GM18505 (cell line): ENCODE data around the gene HELZ2.

ENCODE experiments used
- ATAC-seq: cut with Tn5 transposase; IDR thresholded peaks from one replicate; pipeline ENCODE4 v1.9.1; 2021; ENCODE audit not compliant: unreplicated experiment
- POLR2A ChIP-seq: IDR thresholded peaks from 4 replicates; pipeline ENCODE4 v1.6.1; 2011; ENCODE audit warnings: borderline replicate concordance; ENCODE audit not compliant: insufficient read depth, insufficient read length; ENCODE audit errors: extremely low read depth

The HELZ2 gene

DNA sequence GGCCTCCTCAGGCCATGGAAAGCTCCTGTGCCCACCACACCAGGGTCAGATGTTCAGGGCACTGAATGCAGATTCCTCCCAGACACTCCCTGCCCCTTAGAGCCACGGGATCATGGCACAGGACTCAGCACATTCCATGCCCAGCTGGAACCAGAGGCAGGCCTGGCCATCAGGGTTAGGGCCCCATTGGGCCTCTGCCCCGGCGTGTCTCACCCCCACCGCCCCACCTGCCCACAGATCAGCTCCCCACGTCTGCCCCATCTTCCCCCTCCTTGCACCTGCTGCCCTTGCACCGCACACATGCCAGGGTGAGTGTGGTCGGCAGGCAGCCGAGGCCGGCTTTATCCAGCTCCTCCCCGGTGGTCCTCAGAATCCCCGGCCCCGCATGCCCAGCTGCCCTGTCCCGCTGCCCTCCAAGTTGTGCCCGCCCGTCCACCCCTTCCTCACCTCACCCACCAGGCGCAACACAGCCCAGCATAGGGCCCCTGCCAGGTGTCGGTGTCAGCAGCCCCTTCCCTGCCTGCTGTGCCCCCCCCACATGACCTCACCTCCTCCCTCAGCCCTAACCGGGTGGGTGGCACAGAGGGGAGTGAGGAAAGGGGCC lies 24.3 kb downstream of the HELZ2 start:
- no peak for TF ChIP-seq POLR2A
- ATAC-seq, result no peak

- TF ChIP-seq POLR2A, result no peak
- ATAC-seq, result no peak
Measured at GRCh38 chr20:63549019-63549418, 25.0 kb downstream of the HELZ2 start.

DNA sequence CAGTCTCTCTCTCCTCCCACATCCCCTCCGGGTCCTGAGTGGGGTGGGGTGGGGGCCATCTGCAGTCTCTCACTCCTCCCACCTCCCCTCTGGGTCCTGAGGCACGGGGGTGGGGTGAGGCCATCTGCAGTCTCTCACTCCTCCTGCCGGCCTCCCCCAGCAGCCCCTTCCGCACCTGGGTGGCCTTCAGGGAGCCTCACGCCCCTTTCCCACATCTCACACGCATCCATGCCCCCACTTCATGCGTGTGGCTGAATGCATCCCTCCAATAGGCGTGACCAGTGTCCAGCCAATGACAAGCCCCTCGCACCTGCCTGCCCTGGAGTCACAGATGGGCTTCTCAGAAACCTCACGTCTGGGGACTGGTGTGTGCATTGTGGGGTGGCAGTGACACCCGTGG lies 25.5 kb downstream of the HELZ2 start:
- ATAC-seq, result no peak
- TF ChIP-seq POLR2A, result no peak

DNA sequence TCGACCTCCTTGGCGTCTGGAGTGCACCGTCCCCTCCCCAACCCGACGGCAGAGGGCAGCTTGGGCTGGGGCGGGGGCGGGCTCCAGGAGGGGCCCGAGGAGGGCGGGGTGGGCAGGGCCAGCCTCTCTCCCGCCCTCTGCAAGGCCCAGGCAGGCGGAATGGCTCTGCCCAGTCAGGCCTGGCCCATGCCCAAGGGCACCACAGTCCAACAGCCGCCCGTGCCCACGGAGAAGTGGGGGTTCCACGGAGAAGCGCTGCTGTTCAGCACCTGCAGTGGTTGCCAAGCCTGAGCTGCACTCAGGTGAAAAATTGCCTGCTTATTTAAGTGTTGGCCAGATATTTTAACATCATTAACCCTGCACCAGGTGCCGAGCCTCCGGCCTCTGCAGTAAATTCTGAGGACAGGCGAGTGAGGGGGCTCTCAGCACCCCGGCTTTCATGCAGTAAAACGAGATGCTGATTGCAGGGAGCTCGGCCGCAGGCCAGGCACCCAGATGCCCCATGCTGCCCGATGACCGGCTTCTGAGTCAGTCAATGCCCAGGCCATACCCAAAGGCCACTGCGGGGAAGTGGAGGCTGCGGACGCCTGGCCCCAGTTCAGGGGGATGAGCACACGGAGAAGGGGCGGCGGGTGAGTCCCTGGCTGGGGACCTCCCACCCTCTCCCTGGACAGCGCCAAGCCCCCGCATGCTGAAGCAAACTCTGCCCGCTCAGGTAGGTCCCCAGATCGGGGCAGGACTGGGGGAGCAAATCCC lies 26.1 kb downstream of the HELZ2 start, which contains the start of gene SRMS:
Gene SRMS (minus strand): TSS at position 25 of the 756 bp plus-strand sequence. CDS start 286 bp downstream, outside the sequence.
- no peak for TF ChIP-seq POLR2A
- no peak for ATAC-seq

DNA sequence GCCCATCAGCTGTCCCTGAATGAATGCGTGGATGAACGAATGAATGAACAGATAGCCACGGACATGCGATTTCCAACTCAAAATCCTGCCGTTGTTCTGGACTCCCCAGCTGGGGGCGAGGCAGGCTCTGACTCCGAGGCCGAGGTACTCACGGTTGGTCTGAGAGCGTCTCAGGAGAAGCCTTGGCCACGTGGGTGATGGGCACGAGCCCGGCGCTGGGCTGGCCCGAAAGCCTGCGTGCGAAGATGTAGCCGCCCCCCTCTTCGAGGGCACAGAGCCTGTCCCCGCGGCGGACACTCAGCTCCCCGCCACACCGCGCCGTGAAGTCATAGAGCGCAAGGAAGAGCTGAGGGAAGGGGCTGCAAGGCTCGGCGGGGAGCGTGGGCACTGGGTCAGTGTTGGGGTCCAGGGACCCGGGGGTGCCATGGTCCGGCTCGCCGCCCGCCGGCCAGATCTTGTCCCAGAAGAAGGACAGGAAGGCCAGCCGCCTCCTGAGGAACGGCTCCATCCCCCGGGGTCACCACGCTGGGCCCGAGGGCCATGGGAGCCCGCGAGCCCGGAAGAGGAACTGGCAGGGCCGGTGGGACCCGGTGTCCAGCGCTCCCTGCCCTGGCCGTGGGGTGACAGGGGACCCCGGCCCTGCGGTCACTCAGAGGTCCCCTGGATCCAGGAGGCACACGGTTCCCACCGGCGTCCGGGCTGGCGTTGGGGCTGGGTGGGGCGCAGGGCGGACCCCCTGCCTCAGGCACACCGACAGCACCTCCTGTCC lies 26.9 kb downstream of the HELZ2 start:
- no peak for ATAC-seq
- no peak for TF ChIP-seq POLR2A

GRCh38 chr20:63546256-63546955 lies 27.6 kb downstream of the HELZ2 start:
- ATAC-seq, result no peak
- TF ChIP-seq POLR2A, result no peak

GRCh38 chr20:63545814-63546213 lies 28.2 kb downstream of the HELZ2 start:
- no peak for TF ChIP-seq POLR2A
- ATAC-seq, result no peak

DNA sequence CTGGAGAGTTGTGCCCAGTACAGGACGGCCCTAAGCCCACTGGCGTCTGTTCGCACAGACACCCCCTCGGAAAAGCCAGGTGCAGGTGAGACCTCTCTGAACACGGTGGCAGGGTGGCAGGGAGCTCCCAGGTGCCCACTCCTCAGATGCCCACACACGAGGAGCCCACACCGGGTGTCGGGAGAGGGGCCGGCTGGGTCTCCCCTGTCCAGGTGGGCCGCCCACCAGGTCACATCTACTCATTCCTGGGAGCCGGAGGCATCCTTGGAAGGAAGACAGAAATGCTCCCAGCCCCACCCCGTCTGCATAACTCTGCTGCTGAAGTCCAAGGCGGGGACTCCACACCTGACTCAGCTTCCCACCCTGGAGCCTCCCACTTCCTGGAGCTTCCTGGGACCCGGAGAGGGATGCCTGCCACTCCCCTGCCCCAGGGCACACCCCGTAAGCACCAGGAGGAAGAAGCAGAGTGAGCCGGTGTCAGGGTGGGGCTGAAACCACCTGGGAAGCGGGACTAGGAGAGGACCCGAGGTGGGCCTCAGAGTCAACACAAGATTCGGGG lies 29.0 kb downstream of the HELZ2 start:
- ATAC-seq, result no peak
- TF ChIP-seq POLR2A, result no peak

GRCh38 chr20:63544241-63544957 lies 29.6 kb downstream of the HELZ2 start:
- no peak for TF ChIP-seq POLR2A
- no peak for ATAC-seq

- no peak for ATAC-seq
- TF ChIP-seq POLR2A, result no peak
Measured at GRCh38 chr20:63543733-63544132, 30.3 kb downstream of the HELZ2 start.

- ATAC-seq, result no peak
- TF ChIP-seq POLR2A, result no peak
Measured at GRCh38 chr20:63543131-63543530, 30.9 kb downstream of the HELZ2 start.

DNA sequence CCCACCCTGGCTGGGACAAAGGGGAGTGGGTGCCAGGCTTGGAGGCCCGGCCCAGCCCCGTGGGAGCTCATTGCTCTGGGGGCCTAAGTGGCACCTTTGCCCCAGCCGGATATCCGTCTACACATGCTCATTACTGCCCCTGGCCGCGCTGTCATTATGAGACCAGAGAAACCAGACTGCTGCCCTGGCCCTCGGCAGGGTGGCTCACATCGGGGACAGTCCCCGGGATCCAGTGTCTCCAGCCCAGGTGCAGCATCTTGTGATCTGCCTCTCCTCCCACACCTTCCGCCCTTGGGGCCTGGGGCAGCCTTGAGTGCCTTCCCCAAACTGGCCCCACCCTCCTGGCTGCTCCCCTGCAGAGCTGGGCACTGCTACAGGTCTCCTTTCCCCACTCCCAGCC lies 31.3 kb downstream of the HELZ2 start:
- no peak for ATAC-seq
- no peak for TF ChIP-seq POLR2A
